ENCODE data around the gene SETBP1.

SETBP1 gene

DNA sequence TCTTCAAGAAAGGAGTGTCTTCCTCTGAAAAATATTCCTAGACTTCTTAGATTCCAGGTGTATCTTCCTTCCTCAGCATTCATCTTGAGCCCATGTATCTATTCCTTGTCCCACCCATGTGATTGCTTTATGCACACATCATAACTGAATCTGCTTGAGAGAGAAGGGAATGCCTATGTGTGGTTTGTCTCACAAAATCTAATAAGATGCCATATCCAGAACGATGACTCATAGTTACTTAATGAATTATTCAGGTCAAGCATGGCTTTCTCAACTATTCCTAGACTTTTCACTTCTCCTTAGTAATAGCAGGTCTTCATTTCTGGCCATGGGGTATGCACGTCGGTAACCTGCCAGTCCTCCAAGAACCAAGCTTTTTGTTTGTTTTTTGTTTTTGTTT is 121.8 kb downstream of the SETBP1 start:
- Mint-ChIP-seq H3K9me3 (peaks cover 5% of the 10 kb centered on the region), H3K4me3 (no peak overlapping the region), H3K27ac (peak overlapping the region; percentile 28), H3K4me1 (ENCODE audit: low read depth) (peaks cover 85% of the 10 kb centered on the region), H3K36me3 (ENCODE audit: low read depth) (peaks cover 32% of the 10 kb centered on the region), H3K27me3 (no peaks in the 10 kb centered on the region)

GRCh38 chr18:44803019-44803650 is 122.4 kb downstream of the SETBP1 start:
- Mint-ChIP-seq H3K27me3 (no peaks in the 10 kb centered on the region), H3K27ac (peak overlapping the region; percentile 71), H3K4me1 (ENCODE audit: low read depth) (peaks cover 85% of the 10 kb centered on the region), H3K9me3 (peaks cover 5% of the 10 kb centered on the region), H3K36me3 (ENCODE audit: low read depth) (peaks cover 32% of the 10 kb centered on the region), H3K4me3 (no peak overlapping the region)

DNA sequence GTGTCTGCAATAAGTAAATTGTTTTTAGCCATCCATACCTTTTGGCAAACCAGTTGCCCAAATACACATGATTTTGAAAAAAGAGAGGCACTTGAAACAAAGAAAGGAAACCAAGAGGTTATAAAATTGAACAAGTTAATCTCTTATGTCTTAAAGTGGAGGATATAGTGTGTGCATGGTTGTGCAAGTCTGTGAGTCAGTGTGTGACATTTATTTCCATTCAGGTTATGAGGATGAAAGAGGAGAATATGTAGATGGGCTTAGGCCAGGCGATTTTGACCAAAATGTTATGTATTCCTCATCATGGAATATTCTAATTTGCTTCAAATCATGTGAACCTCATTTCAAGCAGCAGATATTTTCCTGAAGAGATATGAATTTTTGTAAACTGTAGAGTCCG is 123.3 kb downstream of the SETBP1 start:
- Mint-ChIP-seq H3K4me1 (ENCODE audit: low read depth) (peaks cover 79% of the 10 kb centered on the region), H3K36me3 (ENCODE audit: low read depth) (peaks cover 27% of the 10 kb centered on the region), H3K27ac (peak overlapping the region; percentile 71), H3K9me3 (peaks cover 5% of the 10 kb centered on the region), H3K4me3 (peak overlapping the region; percentile 9), H3K27me3 (peaks cover 1% of the 10 kb centered on the region)

DNA sequence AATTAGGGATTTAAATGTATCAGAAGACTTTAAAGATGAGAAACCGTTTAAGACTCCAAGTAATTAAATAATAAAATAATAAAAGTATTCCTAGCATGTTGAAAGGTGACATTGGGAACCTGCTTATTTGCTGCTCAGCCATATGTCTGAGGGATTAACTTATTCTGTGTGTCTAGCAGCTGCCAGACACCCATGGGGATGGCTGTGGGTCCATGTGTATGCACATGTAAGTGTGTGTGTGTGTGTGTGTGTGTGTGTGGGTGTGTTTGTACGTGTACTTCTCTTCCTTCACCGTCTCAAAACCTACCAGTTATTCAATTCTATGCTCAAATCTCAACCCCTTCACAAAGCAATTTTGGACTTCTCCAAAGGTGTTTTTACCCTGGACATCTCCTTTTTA is 124.5 kb downstream of the SETBP1 start:
- no peak overlapping the region for H3K4me3 Mint-ChIP-seq
- H3K27me3 Mint-ChIP-seq, result peaks cover 3% of the 10 kb centered on the region
- H3K27ac Mint-ChIP-seq, result peak overlapping the region; percentile 64
- peaks cover 67% of the 10 kb centered on the region for H3K4me1 Mint-ChIP-seq (ENCODE audit: low read depth)
- peaks cover 4% of the 10 kb centered on the region for H3K9me3 Mint-ChIP-seq
- H3K36me3 Mint-ChIP-seq (ENCODE audit: low read depth), result peaks cover 28% of the 10 kb centered on the region

DNA sequence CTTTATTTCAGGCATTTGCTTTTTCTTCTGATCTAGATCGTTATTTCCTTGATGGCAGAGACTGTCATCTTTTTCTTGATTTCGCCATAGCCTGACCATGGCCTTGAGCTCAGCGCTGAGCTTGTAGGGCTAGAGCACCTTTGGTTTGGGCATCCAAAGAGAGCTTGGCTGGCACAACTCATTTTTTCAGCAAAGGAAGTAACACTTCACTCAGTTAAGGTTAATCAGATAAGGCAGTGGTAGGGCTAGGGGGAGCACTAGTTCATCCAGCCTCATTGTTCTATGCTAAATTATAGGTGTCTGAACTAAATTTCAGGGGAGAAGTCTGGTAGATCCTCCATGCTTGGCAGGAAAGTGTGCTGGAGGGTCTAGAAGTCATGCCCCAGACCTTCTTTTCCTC is 125.0 kb downstream of the SETBP1 start:
- Mint-ChIP-seq H3K9me3 (no peaks in the 10 kb centered on the region), H3K36me3 (ENCODE audit: low read depth) (peaks cover 28% of the 10 kb centered on the region), H3K27ac (peak overlapping the region; percentile 64), H3K4me3 (no peak overlapping the region), H3K27me3 (peaks cover 3% of the 10 kb centered on the region), H3K4me1 (ENCODE audit: low read depth) (peaks cover 63% of the 10 kb centered on the region)

GRCh38 chr18:44807766-44808165 is 127.1 kb downstream of the SETBP1 start:
- Mint-ChIP-seq H3K4me3 (no peak overlapping the region), H3K9me3 (no peaks in the 10 kb centered on the region), H3K27ac (no peak overlapping the region), H3K4me1 (ENCODE audit: low read depth) (peaks cover 46% of the 10 kb centered on the region), H3K36me3 (ENCODE audit: low read depth) (peaks cover 12% of the 10 kb centered on the region), H3K27me3 (peaks cover 3% of the 10 kb centered on the region)

DNA sequence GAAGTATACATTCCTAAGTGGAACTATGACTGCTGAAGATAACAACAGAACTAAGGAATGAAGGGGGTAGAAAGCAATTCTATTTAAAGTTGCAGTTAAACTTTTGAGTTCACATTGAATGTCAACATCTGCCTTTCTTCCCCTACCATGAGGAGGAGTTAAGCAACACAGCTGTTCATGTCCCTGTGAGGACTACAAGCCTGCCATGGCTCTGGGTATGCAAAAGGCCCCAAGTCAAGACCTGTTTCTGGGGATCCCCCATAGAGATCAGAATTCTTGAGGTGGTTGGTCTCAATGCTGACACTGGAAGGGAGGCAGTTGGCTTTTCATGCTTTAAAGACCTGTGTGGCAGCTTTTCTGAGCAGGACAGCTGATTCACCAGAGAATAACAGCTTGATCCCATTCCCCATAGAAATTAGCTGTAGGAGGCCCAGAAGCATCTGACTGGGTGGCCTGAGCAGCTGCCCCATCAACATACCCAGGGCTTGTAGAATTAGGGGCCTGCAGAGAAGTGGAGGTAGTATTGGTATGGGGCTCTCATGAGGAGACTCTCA is 131.0 kb downstream of the SETBP1 start:
- Mint-ChIP-seq H3K9me3 (no peaks in the 10 kb centered on the region), H3K36me3 (ENCODE audit: low read depth) (peaks cover 7% of the 10 kb centered on the region), H3K27ac (no peak overlapping the region), H3K27me3 (peaks cover 12% of the 10 kb centered on the region), H3K4me3 (no peak overlapping the region), H3K4me1 (ENCODE audit: low read depth) (peaks cover 11% of the 10 kb centered on the region)

DNA sequence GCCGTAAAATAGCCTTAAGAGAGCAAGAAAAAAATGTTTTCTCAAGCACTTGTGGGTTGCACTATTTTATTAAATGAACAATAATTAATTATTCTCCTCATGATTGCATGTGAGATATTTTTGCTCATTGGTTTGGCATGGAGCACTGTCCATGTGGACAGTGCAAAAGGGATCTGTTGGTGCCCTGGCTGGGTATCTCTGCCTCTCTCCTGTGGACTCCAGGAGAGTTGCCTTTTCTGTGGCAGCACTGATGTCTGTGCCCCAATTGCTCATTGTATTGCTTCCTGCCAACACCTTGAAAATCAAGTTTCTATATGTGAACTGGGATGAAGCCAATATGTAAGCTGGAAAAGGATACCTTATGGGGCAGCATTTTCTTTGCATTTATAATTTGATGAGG is 131.7 kb downstream of the SETBP1 start:
- H3K9me3 Mint-ChIP-seq, result no peaks in the 10 kb centered on the region

GRCh38 chr18:44813586-44813985 is 132.9 kb downstream of the SETBP1 start:
- Mint-ChIP-seq H3K27ac (no peak overlapping the region), H3K27me3 (peaks cover 12% of the 10 kb centered on the region), H3K4me3 (no peak overlapping the region), H3K9me3 (peaks cover 2% of the 10 kb centered on the region), H3K36me3 (ENCODE audit: low read depth) (peaks cover 7% of the 10 kb centered on the region), H3K4me1 (ENCODE audit: low read depth) (peaks cover 10% of the 10 kb centered on the region)

More for the DNA sequence above, 131.7 kb downstream of the SETBP1 start:
- Mint-ChIP-seq H3K36me3 (ENCODE audit: low read depth) (peaks cover 7% of the 10 kb centered on the region), H3K4me1 (ENCODE audit: low read depth) (peaks cover 10% of the 10 kb centered on the region), H3K27me3 (peaks cover 12% of the 10 kb centered on the region), H3K27ac (no peak overlapping the region), H3K4me3 (no peak overlapping the region)

DNA sequence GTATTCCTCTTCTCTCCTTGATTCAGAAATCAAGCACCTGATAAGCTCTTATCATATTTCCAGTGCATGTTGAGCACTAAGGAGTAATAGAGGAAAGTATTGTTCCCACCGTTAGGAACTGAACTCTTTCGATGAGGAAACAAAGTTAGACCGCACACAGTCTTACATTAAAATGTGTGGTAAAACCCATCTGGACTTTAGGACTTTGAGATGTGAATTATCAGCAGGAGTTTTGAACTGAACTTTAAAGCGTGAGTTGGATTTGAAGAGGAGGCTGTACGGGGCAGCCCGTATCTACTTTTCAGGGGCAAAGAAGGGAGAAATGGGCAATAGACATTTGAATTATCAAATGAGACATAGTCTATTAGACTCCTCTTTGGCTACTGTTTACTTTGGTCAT is 134.4 kb downstream of the SETBP1 start:
- Mint-ChIP-seq H3K36me3 (ENCODE audit: low read depth) (peaks cover 5% of the 10 kb centered on the region), H3K4me1 (ENCODE audit: low read depth) (peaks cover 21% of the 10 kb centered on the region), H3K27ac (no peak overlapping the region)

DNA sequence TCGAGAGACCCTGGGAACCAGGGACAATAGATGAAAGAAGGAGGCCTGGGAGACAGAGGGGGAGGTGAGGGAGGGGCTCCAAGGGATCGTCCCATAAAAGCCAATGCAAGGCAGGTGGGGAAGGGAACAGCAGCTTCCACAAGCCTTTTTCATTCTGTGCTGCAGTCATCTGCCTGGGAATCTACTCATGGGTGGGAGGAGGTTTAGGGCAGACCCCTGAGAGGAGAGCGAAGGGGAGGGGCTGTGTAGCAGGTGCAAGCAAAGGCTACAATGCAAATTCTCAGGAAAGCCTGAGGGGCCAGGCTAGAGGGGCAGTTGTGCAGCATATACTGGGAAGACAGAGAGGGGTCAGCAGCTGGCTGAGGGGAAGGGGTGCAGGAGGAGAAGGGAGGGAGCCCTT is 135.4 kb downstream of the SETBP1 start:
- Mint-ChIP-seq H3K4me3 (no peak overlapping the region), H3K9me3 (peaks cover 4% of the 10 kb centered on the region), H3K4me1 (ENCODE audit: low read depth) (peaks cover 21% of the 10 kb centered on the region), H3K27me3 (peaks cover 10% of the 10 kb centered on the region), H3K36me3 (ENCODE audit: low read depth) (peaks cover 1% of the 10 kb centered on the region), H3K27ac (no peak overlapping the region)

More for the DNA sequence above, 134.4 kb downstream of the SETBP1 start:
- Mint-ChIP-seq H3K4me3 (no peak overlapping the region), H3K9me3 (peaks cover 4% of the 10 kb centered on the region), H3K27me3 (peaks cover 9% of the 10 kb centered on the region)

GRCh38 chr18:44816477-44816876 is 135.8 kb downstream of the SETBP1 start:
- Mint-ChIP-seq H3K36me3 (ENCODE audit: low read depth) (peaks cover 5% of the 10 kb centered on the region), H3K27me3 (peaks cover 14% of the 10 kb centered on the region), H3K27ac (no peak overlapping the region), H3K9me3 (peaks cover 4% of the 10 kb centered on the region), H3K4me3 (no peak overlapping the region), H3K4me1 (ENCODE audit: low read depth) (peaks cover 21% of the 10 kb centered on the region)

GRCh38 chr18:44817831-44818473 is 137.3 kb downstream of the SETBP1 start:
- Mint-ChIP-seq H3K4me3 (no peak overlapping the region), H3K36me3 (ENCODE audit: low read depth) (peaks cover 7% of the 10 kb centered on the region), H3K9me3 (peaks cover 4% of the 10 kb centered on the region), H3K4me1 (ENCODE audit: low read depth) (peaks cover 21% of the 10 kb centered on the region), H3K27me3 (peaks cover 21% of the 10 kb centered on the region), H3K27ac (no peak overlapping the region)

- Mint-ChIP-seq H3K27ac (peak overlapping the region; percentile 60), H3K4me3 (no peak overlapping the region), H3K9me3 (peaks cover 4% of the 10 kb centered on the region), H3K27me3 (peaks cover 21% of the 10 kb centered on the region), H3K36me3 (ENCODE audit: low read depth) (peaks cover 7% of the 10 kb centered on the region), H3K4me1 (ENCODE audit: low read depth) (peaks cover 27% of the 10 kb centered on the region)
These were observed 138.1 kb downstream of the SETBP1 start for GRCh38 chr18:44818668-44819403.

DNA sequence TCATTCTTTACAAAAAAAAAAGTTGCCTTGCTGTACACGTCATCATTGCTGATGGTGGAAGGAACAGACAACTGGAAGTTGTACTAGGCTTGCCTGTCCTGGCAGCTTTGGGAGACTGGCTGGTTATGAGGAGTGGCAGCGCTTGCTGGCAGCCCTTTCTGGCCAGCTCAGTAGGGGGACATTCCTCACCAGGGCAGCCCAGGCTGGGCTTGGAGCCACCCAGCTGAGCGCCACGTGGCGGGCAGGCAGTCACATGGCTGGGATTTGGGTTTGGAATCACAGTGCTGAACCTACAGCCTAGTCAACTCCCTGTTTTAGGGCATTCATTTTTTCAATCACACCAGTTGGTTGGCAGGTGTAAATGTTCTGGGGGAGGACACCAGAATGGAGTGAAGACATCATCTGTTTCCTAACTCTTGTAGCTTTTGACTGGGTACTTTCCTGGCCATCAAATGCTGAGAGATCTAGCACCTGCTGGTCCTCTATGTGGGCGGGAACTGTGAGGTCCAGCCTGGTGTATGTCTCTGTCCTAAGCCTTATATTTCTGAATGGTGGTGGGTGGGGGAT is 139.3 kb downstream of the SETBP1 start:
- Mint-ChIP-seq H3K4me1 (ENCODE audit: low read depth) (peaks cover 32% of the 10 kb centered on the region), H3K4me3 (no peak overlapping the region), H3K36me3 (ENCODE audit: low read depth) (peaks cover 7% of the 10 kb centered on the region), H3K27me3 (peaks cover 23% of the 10 kb centered on the region), H3K27ac (no peak overlapping the region), H3K9me3 (peaks cover 4% of the 10 kb centered on the region)
